Stimulated activated CD8-positive, alpha-beta memory T cell treated with anti-CD3 and anti-CD28 coated beads, Interleukin-7, amount 100 ng/mL, for 4 hours (primary cell): Measurements from ENCODE around the gene CADM1.
"Not testable (repeated sequence)": the region's sequence is repeated elsewhere in the genome, so short reads cannot be mapped to it uniquely, and the experiment has no call there.

Experiments
- DNase-seq, 2 donors: peaks; one replicate each; pipeline ENCODE4 v3.0.0-alpha.2; 2020; ENCODE audit warnings: low read depth in 2 of 2

The CADM1 gene

GRCh38 chr11:115477410-115477809 lies 26.8 kb downstream of the CADM1 start:
- DNase-seq: no peak

- no peak for DNase-seq
These were observed 27.5 kb downstream of the CADM1 start for GRCh38 chr11:115476463-115477286.

DNA sequence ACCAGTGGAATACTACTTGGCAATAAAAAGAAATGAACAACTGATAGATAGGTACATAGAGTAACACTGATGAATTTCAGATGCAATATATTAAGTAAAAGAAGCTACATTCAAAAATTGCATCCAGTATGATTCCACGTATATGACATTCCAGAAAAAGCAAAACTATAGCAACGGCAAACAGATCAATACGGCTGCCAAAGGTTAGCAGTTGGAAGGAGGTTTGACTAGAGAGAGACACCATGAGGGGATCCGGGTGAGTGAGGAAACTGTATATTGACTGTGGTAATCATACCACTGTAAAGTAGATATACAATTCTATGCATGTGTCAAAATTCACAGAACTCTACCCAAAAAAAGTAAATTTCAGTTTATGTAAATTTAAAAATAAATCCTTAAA lies 28.7 kb downstream of the CADM1 start:
- no peak for DNase-seq

DNA sequence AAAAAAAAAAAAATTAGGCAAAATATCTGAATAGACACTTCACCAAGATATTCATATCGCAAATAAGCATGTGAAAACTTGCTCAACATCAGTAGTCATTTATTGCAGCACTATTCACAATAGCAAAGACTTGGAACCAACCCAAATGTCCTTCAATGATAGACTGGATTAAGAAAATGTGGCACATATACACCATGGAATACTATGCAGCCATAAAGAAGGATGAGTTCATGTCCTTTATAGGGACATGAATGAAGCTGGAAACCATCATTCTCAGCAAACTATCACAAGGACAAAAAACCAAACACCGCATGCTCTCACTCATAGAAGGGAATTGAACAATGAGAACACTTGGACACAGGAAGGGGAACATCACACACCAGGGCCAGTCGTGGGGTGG lies 29.9 kb downstream of the CADM1 start:
- not testable (repeated sequence) for DNase-seq

DNA sequence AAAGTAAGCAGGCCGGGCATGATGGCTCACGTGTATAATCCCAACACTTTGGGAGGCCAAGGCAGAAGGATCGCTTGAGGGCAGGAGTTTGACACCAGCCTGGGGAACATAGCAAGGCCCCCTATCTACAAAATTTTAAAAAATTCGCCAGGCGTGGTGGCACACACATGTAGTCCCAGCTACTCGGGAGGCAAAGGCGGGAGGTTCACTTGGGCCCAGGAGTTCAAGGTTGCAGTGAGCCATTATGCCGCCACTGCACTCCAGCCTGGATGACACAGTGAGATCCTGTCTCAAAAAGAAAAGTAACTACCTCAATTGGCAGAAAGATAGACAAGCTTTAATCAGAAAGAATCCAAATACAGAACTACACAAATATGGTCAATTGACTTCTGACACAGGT lies 31.0 kb downstream of the CADM1 start:
- no peak for DNase-seq

DNA sequence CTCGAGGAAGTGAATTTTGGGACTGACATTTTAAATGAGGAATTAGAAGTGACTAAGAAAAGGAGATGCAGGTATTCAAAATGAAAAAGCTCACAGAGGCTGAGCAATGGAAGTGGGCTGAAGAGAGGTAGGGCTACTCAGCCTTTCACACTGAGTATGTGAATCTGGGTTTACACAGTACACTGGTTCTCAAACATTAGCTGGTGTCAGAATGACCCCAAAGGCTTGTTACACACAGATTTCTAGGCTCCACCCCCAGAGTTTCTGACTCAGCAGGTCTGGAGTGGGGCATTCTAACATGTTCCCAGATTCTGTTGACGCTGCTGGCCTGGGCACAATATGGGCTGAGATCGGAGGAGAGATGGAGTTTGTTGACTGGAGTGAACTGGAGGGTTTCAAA lies 32.8 kb downstream of the CADM1 start:
- no peak for DNase-seq

DNA sequence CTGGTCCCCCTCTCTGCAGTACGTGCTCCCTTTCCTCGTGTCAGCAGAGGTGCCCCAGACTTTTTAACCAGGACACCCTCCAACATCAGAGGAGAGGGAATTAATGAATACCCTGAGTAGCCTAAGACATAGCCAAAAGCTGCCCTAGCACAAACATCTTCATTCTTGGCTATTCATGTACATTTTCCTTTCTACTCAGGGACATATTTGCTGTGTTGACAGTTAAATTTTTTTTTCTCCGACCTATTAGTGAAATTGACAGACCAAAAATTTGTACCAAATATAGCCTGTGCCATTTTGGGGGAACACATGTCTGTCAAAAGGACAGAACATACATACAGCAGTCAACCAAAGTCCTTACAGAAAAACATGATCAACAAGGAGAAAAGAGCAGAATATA lies 33.3 kb downstream of the CADM1 start:
- no peak for DNase-seq

GRCh38 chr11:115469361-115469760 lies 34.9 kb downstream of the CADM1 start:
- DNase-seq: no peak

DNA sequence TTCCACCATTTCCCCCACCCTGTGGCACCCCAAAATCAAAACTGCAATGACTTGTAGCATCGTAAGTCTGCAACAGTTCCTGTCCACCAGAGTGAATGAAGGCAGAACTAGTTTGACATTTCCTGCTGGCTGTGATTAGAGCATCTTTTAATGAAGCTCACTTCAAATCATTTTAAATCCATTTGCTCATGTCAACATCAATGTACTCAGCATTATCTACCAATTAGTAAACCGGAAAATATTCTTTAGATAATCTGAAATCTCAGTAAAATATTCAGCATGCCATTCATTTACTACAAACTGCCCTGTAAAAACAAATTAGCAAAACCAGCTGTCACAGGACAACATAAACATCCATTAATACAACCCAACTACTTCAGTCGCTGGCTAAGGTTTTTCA lies 38.1 kb downstream of the CADM1 start:
- no peak for DNase-seq

DNA sequence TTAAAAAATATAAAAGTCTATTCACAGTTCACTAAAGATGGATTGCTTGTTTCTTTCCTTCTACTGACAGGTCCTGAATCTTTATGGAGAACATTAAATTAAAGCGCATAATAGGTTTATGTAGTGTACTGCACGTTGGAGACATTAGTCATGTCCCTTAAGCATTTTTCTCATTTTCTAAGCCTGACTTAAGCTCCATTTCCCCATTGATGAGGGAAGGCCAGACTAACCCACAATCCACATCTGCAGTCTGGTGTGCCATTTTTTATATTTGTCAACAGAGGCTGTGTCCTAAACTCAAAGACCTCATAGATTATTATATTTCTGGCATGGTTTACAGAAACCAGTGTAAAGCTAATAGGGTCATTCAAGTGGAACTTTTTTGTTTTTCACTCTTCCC lies 39.9 kb downstream of the CADM1 start:
- DNase-seq: no peak

GRCh38 chr11:115463606-115464005 lies 40.6 kb downstream of the CADM1 start:
- no peak for DNase-seq

DNA sequence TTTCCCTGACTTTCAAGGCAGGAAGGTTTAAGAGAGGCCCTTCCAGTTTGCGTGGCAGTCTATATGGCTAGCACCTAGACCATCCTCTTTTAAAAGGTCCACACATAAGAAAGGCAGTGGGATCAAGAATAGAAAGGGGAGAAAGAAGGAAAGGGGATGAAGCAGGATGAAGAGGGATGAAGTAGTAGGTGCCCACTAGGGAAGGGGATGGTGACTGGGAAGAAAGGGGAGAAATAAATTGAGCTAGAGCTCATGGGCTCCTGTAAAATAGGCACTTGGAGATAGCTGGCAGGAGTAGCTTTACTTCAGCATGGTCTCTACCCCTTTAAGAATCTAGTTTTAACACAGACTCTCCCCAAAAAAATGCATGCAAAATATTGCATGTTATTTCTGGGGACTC lies 41.5 kb downstream of the CADM1 start:
- no peak for DNase-seq

DNA sequence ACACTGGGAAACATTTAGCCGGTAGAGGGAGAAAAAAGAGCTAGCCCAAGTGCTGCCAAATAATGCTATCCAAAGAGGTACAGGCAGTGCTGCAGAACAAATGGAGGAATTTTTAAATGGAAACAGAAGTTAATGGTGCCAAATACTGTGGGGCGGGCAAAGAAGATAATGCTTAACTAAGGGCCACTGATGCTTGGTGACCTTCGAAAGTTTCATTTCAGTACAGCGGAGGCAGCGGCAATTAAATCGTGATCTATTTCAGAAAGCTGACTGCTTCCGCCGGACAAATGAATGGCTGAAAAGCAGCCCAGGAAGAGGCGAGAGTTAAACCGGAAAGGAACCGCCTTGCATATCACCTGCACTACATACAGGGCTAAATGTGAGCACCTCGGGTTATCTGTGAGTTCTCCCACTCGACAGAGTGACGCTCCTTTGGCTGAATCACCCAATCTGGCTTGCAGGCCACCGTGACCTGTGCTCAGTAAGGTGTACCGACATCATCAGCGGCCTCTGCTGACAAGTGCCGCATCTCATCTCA lies 42.1 kb downstream of the CADM1 start:
- no peak for DNase-seq

DNA sequence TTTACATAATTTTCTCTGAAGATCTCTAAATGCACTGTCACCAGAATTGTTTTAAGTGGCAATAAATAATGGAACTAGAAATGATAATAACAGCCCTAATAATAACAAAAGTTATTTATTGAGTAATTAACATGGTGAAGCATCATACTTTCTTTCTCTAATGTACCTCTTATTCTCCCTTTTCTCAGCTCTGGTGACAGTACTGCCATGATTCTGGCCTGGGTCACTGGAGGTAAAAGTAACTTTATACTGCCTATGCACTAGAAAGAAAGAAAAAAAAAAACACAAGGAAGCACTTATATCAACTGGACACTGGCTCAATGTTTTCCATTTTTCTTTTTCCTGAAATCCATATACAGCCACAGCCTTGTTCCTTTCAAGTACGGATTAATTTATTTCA lies 43.7 kb downstream of the CADM1 start:
- DNase-seq: no peak

GRCh38 chr11:115459563-115459962 lies 44.7 kb downstream of the CADM1 start:
- no peak for DNase-seq

DNA sequence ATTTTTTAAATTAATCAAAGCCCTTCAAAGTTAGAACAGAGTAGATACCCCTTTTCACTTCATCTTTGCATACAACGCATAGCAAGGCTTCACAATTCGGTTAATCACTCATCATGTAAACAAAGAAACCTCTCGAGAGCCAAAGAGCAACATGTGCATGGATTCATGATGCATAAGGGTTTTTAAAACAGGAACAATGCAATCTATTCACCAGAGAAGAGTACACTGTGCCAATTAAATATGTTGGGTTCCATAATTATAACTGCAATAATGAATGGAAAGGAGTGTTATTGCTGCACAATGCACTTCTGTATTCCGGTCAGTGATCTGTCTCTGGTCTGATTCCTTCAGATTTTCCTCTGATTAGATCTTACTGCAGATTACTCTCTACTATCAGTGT lies 45.3 kb downstream of the CADM1 start:
- DNase-seq: no peak

DNA sequence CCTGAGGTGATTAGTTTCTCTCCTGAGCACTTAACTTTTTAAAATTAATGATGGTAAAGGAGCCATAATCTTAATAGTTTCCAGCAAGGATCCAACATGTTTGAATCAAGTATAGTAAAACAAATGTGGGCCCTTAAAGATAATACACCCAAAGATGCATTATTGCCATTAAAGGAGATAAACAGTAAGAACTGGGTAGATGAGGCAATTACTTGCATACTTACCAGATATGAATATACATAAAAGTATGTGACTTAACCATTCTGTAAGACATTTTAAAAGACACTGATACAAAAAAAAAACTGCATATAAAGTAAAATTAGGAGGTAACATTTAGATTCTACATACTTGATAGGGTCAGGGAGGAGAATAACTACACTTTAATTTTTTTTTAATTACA lies 48.2 kb downstream of the CADM1 start:
- DNase-seq: no peak

DNA sequence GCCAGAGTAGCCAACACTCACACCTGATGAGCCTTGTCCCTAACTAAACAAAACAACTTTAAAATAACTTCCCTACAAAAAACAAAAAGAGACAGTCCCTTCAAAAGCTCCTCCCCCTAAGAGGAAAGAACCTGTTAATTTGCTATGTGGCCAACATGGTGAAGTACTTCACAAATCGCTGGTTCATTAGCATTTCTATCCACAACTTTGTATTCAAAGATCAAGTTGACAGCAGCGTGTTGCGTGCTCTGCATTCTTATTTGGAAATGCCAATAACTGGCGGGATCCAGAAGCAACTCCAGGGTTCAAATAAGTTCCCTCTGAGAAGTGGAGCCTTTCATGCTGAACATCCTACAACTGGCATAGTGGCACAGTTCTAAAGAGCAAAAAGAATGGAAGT lies 48.6 kb downstream of the CADM1 start:
- no peak for DNase-seq

DNA sequence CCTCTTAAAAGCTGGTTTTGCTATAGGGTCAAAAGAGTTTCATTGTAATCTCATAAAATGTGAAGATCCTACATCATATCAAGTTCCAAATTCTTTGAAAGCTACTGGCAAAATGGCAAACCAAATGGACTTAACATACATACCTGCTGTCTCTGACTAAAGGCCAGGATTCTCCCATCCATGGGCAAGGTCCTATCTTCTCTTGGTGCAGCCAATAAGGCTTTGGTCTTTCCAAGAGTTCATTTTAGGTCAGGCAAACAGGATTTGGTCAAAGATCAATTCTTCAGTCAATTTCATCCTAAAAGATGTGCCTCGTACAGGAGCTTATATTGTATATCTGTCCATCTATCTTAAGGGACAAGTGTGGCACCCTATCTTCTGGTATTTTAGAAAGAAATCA lies 49.7 kb downstream of the CADM1 start:
- no peak for DNase-seq

DNA sequence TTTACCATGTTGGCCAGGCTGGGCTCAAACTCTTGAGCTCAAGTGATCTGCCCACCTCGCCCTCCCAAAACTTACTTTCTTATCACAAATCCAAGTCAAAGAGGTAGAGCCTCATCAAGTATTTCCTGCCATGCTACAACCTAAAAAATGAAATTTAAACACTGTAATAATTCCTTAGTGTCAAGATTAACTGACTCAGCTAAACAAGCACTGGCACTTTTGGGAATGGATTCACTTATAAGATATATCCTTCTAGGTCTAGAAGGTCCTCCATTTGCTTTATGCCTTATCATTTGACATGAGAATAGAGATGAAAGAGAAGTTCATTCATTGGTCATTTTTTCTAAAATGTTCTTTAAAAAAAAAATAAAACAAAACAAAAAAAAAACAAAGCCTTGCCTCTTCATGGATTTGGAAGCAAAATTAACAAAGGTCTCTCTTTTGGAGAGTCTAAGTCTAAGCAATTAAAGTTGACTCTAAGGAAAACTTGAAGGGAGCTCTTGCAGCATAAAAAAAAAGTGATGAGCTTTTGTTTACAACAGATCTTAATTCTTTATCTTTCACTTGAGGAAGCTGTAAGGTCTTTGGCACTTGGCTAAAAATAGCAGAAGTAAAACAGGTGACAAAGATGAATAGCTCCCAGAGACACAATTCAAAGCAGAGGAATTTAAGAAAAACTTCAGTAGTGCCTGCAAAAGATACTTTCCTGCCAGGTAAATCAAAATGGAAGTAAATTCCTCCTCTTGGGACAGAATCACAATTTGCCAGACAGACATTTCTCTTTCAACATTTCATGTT lies 50.3 kb downstream of the CADM1 start:
- no peak for DNase-seq

DNA sequence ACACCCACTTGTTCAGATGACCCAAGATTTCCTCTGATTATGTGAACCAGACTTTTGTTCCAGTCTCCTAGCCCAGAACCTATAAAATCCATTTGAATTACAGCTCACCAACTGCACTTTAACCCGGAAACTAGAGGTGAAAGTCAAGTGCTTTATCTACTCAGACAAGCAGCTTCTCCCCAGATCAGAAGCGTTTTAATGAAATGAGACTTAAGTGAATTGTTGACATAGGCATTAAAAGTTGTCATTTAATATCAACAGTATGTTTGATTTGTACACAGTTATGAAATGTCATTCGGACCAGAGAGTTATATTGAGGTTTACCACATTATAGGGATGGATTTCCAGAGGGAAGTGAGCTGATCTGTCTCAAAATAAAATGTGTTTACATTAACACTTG lies 52.0 kb downstream of the CADM1 start:
- no peak for DNase-seq

GRCh38 chr11:115450519-115450918 lies 53.7 kb downstream of the CADM1 start:
- no peak for DNase-seq

- no peak for DNase-seq
These were observed 56.8 kb downstream of the CADM1 start for GRCh38 chr11:115447273-115447864.
